ENCODE results near the gene PLCE1. TPM values are rescaled to one million over a fixed set of nuclear protein-coding genes. Genes with fewer than 3 reads are reported as not detected.
A peak's percentile ranks its signal among the peaks of the same experiment; 100 is the strongest.

PLCE1 gene
- total RNA-seq (10 to 100 TPM in 7 of 9 donors, 1 to 10 TPM in 2; 8.0 to 42.1 (median 11.1) TPM), polyA plus RNA-seq (1 to 10 TPM; 1.3 to 2.3 TPM)
- long read RNA-seq, donor 1, partial matches to known transcripts = 9 of 13 reads
- long read RNA-seq, donor 1, other reads (novel, unspliced or antisense) = 4 of 13 reads
- long read RNA-seq, donor 2, partial matches to known transcripts = 15 of 18 reads
- long read RNA-seq, donor 2, other reads (novel, unspliced or antisense) = 3 of 18 reads
- long read RNA-seq, donor 3, partial matches to known transcripts = 6 of 10 reads
- long read RNA-seq, donor 3, other reads (novel, unspliced or antisense) = 4 of 10 reads

GRCh38 chr10:93993782-93994437 is at the start of gene PLCE1:
Gene PLCE1 (plus strand): TSS chr10:93993931. CDS start chr10:94031047, 37,116 bp downstream.
- Histone ChIP-seq H3K27ac (peak within 1 kb of the TSS in 11 of 12 donors; percentile 22 to 81 (median 66)), H3K4me3 (peak within 1 kb of the TSS; percentile 45 to 84 (median 61)), H3K36me3 (no peaks in the 10 kb centered on the region), H3K4me1 (peaks cover 0 to 53% (median 18%) of the 10 kb centered on the region in 12 donors), H3K9me3 (peaks cover 0 to 3% (median 0%) of the 10 kb centered on the region in 12 donors), H3K27me3 (peaks cover 0 to 42% (median 0%) of the 10 kb centered on the region in 9 donors)
- WGBS, 4 donors = 0 to 1% (median 1%) methylated on average over 11 to 83 of the region's 83 CpGs
- ATAC-seq (peak; percentile 7 to 92 (median 84)), DNase-seq (peak; percentile 49 to 71 (median 66))
- intact Hi-C loops (cut with DNase I) = loop anchor here in 3 of 10 donors (5.0 to 10.0 kb wide), 3 partner anchors 49 to 328 kb away; no protein-coding TSS in a partner anchor
- TF ChIP-seq CTCF (IDR thresholded peaks at IDR 0.05) (no peak), POLR2A (IDR thresholded peaks at IDR 0.05) (no peak)

GRCh38 chr10:93945819-93946218 is 47.9 kb upstream of the PLCE1 start:
- Histone ChIP-seq H3K9me3 (no peaks in the 10 kb centered on the region), H3K4me3 (no peak overlapping the region), H3K36me3 (no peaks in the 10 kb centered on the region), H3K27me3 (no peaks in the 10 kb centered on the region), H3K27ac (peak overlapping the region in 6 of 12 donors; percentile 7 to 94 (median 80)), H3K4me1 (peaks cover 0 to 47% (median 18%) of the 10 kb centered on the region in 12 donors)
- no peak for TF ChIP-seq POLR2A (IDR thresholded peaks at IDR 0.05)
- 56 to 76% (median 66%) methylated on average over 4 of the region's 4 CpGs for WGBS, 4 donors
- DNase-seq (no peak), ATAC-seq (peak in 2 of 4 donors; percentile 43 to 48)
- intact Hi-C loops (cut with DNase I) = loop anchor here in 2 of 10 donors (10.0 kb wide), 2 partner anchors 49 to 129 kb away; partner anchors contain the start of gene PLCE1 (in 1 of the 2)

GRCh38 chr10:93947055-93947454 is 46.7 kb upstream of the PLCE1 start:
- no peaks in the 10 kb centered on the region for H3K36me3 ChIP-seq
- H3K4me1 ChIP-seq = peaks cover 0 to 41% (median 11%) of the 10 kb centered on the region in 12 donors
- no peaks in the 10 kb centered on the region for H3K9me3 ChIP-seq
- ATAC-seq (peak; percentile 91 to 97 (median 92)), DNase-seq (peak in 4 of 5 donors; percentile 46 to 78 (median 72))
- WGBS, 4 donors = 11 to 20% (median 16%) methylated on average over 8 of the region's 8 CpGs
- peak overlapping the region in 11 of 12 donors; percentile 10 to 94 (median 59) for H3K27ac ChIP-seq
- TF ChIP-seq POLR2A (IDR thresholded peaks at IDR 0.05) (no peak), CTCF (IDR thresholded peaks at IDR 0.05) (no peak)
- no peaks in the 10 kb centered on the region for H3K27me3 ChIP-seq
- intact Hi-C loops (cut with DNase I) = loop anchor here in 2 of 10 donors (10.0 kb wide), 2 partner anchors 48 to 128 kb away; partner anchors contain the start of gene PLCE1 (in 1 of the 2)
- H3K4me3 ChIP-seq = no peak overlapping the region

- H3K9me3 ChIP-seq = no peaks in the 10 kb centered on the region
- H3K4me1 ChIP-seq = peaks cover 0 to 38% (median 11%) of the 10 kb centered on the region in 12 donors
- ATAC-seq = peak in 1 of 4 donors; percentile 10
- intact Hi-C loops (cut with DNase I) = loop anchor here in 2 of 10 donors (10.0 kb wide), 2 partner anchors 47 to 127 kb away; partner anchors contain the start of gene PLCE1 (in 1 of the 2)
- H3K36me3 ChIP-seq = no peaks in the 10 kb centered on the region
- H3K4me3 ChIP-seq = no peak overlapping the region
- DNase-seq = no peak
- no peaks in the 10 kb centered on the region for H3K27me3 ChIP-seq
- peak overlapping the region in 11 of 12 donors; percentile 10 to 94 (median 59) for H3K27ac ChIP-seq
- TF ChIP-seq CTCF (IDR thresholded peaks at IDR 0.05) = no peak
- no peak for TF ChIP-seq POLR2A (IDR thresholded peaks at IDR 0.05)
Observed at GRCh38 chr10:93947524-93947923, 46.2 kb upstream of the PLCE1 start.
